HFFc6 (cell line): ENCODE measurements around the gene CDH13. TPM values are rescaled to one million over a fixed set of nuclear protein-coding genes. Genes with fewer than 3 reads are reported as not detected.

Experiments
- DNase-seq: peaks from one replicate; pipeline ENCODE4 v3.0.0-alpha.2; 2018
- H3K27ac Mint-ChIP-seq: 2 replicates; pipeline ENCODE4 v1.8.0; 2020; ENCODE audit warnings: mild to moderate bottlenecking, mixed read lengths
- H3K27me3 Mint-ChIP-seq: 2 replicates; pipeline ENCODE4 v1.8.0; 2021; ENCODE audit warnings: mild to moderate bottlenecking, moderate library complexity, mixed read lengths; ENCODE audit not compliant: insufficient read depth
- H3K36me3 Mint-ChIP-seq: 2 replicates; pipeline ENCODE4 v1.8.0; 2021; ENCODE audit warnings: low read depth, mixed read lengths
- H3K4me1 Mint-ChIP-seq: 2 replicates; pipeline ENCODE4 v1.8.0; 2020; ENCODE audit warnings: low read depth, mixed read lengths
- H3K4me3 Mint-ChIP-seq: 2 replicates; pipeline ENCODE4 v1.8.0; 2020; ENCODE audit warnings: mild to moderate bottlenecking, moderate library complexity, mixed read lengths
- H3K9me3 Mint-ChIP-seq: 2 replicates; pipeline ENCODE4 v1.8.0; 2020; ENCODE audit warnings: mild to moderate bottlenecking, mixed read lengths
- CTCF ChIP-seq: fragments of 200-600 bp; sonication (generic); IDR thresholded peaks from 2 replicates; pipeline ENCODE4 v1.5.0; 2021; ENCODE audit warnings: antibody characterized with exemption, mild to moderate bottlenecking
- total RNA-seq, 6 experiments: library from RNA; stranded (reverse); fragmentation: NEBNext Ultra II Directional; extraction: Animal tissue kit (Norgen Biotek cat#: 25700); gene quantifications; 2 replicates in 1 of 6; 3 replicates in 5 of 6; pipeline ENCODE4 v1.2.3, GENCODE V29; 2021

Gene CDH13
- total RNA-seq, 6 experiments from 2014 or later: 3.6 to 14.7 (median 4.7) TPM

GRCh38 chr16:82612263-82612662 lies 14.5 kb upstream of the CDH13 start:
- DNase-seq: no peak

GRCh38 chr16:82616356-82616755 lies 10.4 kb upstream of the CDH13 start:
- Mint-ChIP-seq H3K36me3 (no peaks in the 10 kb centered on the region), H3K4me1 (no peaks in the 10 kb centered on the region), H3K27ac (no peak overlapping the region), H3K27me3 (peaks cover 22% of the 10 kb centered on the region), H3K4me3 (no peak overlapping the region), H3K9me3 (no peaks in the 10 kb centered on the region)
- DNase-seq: no peak
- no peak for TF ChIP-seq CTCF

More at GRCh38 chr16:82612263-82612662, 14.5 kb upstream of the CDH13 start:
- no peaks in the 10 kb centered on the region for H3K36me3 Mint-ChIP-seq
- TF ChIP-seq CTCF: no peak
- peaks cover 8% of the 10 kb centered on the region; the same call in 1 of the 2 replicates for H3K4me1 Mint-ChIP-seq
- H3K4me3 Mint-ChIP-seq: no peak overlapping the region
- H3K27ac Mint-ChIP-seq: no peak overlapping the region
- H3K27me3 Mint-ChIP-seq: peaks cover 20% of the 10 kb centered on the region
- H3K9me3 Mint-ChIP-seq: no peaks in the 10 kb centered on the region

GRCh38 chr16:82621781-82622180 lies 5.0 kb upstream of the CDH13 start:
- H3K4me3 Mint-ChIP-seq: no peak overlapping the region
- no peaks in the 10 kb centered on the region for H3K36me3 Mint-ChIP-seq
- H3K9me3 Mint-ChIP-seq: no peaks in the 10 kb centered on the region
- peak; percentile 43; the same call in 1 of the 2 replicates for TF ChIP-seq CTCF
- no peak for DNase-seq
- H3K27me3 Mint-ChIP-seq: peaks cover 24% of the 10 kb centered on the region
- no peak overlapping the region for H3K27ac Mint-ChIP-seq
- peaks cover 4% of the 10 kb centered on the region; the same call in 1 of the 2 replicates for H3K4me1 Mint-ChIP-seq

GRCh38 chr16:82623241-82623640 lies 3.5 kb upstream of the CDH13 start:
- H3K27me3 Mint-ChIP-seq: peaks cover 26% of the 10 kb centered on the region
- peaks cover 10% of the 10 kb centered on the region for H3K4me1 Mint-ChIP-seq
- no peaks in the 10 kb centered on the region for H3K9me3 Mint-ChIP-seq
- H3K4me3 Mint-ChIP-seq: no peak overlapping the region
- H3K36me3 Mint-ChIP-seq: no peaks in the 10 kb centered on the region
- no peak for DNase-seq
- no peak overlapping the region for H3K27ac Mint-ChIP-seq
- no peak for TF ChIP-seq CTCF

- H3K9me3 Mint-ChIP-seq: no peaks in the 10 kb centered on the region
- no peak for TF ChIP-seq CTCF
- no peak overlapping the region for H3K27ac Mint-ChIP-seq
Observed at GRCh38 chr16:82625066-82625968, 1.5 kb upstream of the CDH13 start.

More at GRCh38 chr16:82625066-82625968, 1.5 kb upstream of the CDH13 start:
- Mint-ChIP-seq H3K4me1 (peaks cover 31% of the 10 kb centered on the region), H3K27me3 (peaks cover 26% of the 10 kb centered on the region), H3K4me3 (no peak overlapping the region), H3K36me3 (no peaks in the 10 kb centered on the region)
- DNase-seq: no peak
